Pancreas (tissue), 10 donors: Measurements from ENCODE around the gene MGAT5B. TPM values are rescaled to one million over a fixed set of nuclear protein-coding genes. Genes with fewer than 3 reads are reported as not detected.
A peak's percentile ranks its signal among the peaks of the same experiment; 100 is the strongest.

ENCODE experiments used
- ATAC-seq, 4 donors: fragments of 200-7000 bp; cut with Tn5 transposase; one replicate each; pipeline versions ENCODE4 v1.8.0 to v1.9.1; 2020; ENCODE audit warnings: mild to moderate bottlenecking in 4 of 4, moderate library complexity in 4 of 4
- DNase-seq, 6 donors: peaks; one replicate each; pipeline ENCODE4 v3.0.0-alpha.2; 2020
- FAIRE-seq: peaks from 2 replicates; lab custom pipeline; 2012; peaks lifted over from hg19 to GRCh38; lab: Jason Lieb, UNC
- H3K27ac ChIP-seq, 4 donors: fragments of 200-600 bp; sonication (generic); 1 replicate in 3 of 4; 2 replicates in 1 of 4; pipeline versions ENCODE4 v1.5.0 to v1.8.0; 2020
- H3K27me3 ChIP-seq, 4 donors: fragments of 200-600 bp; one replicate each; pipeline ENCODE4 v1.8.0; 2021
- H3K36me3 ChIP-seq, 3 donors: fragments of 200-600 bp; sonication (generic) in 1 of 3; one replicate each; pipeline versions ENCODE4 v1.5.0 to v1.8.0; 2020 to 2021
- H3K4me1 ChIP-seq, 3 donors: fragments of 200-600 bp; one replicate each; pipeline ENCODE4 v1.8.0; 2021
- H3K4me3 ChIP-seq, 4 donors: fragments of 200-600 bp; sonication (generic) in 2 of 4; one replicate each; pipeline versions ENCODE4 v1.5.0 to v1.8.0; 2020 to 2021
- H3K9me3 ChIP-seq, 4 donors: fragments of 200-600 bp; one replicate each; pipeline ENCODE4 v1.8.0; 2021
- WGBS, 2 donors: extraction: QIAGEN DNeasy Blood & Tissue Kit; methylation state at CpG; one replicate each; pipeline ENCODE4 v1.1.7; 2013; 5-methylcytosine and 5-hydroxymethylcytosine counted together
- intact Hi-C, 3 donors: fragments of 100-400 bp; cut with DNase I; formaldehyde crosslinking; loops; one replicate each; pipeline versions ENCODE4 v1.11.1 to v1.14.2; 2022
- polyA plus RNA-seq, 2 donors: library from polyadenylated mRNA; stranded (reverse); fragments of 200-250 nt; gene quantifications; one replicate each; pipeline ENCODE4 v1.2.3, GENCODE V29; 2013
- total RNA-seq, 6 donors: library from RNA; stranded (reverse); fragmentation: NEBNext Ultra II Directional in 4 of 6; extraction: Animal tissue kit (Norgen Biotek cat#: 25700) in 4 of 6; gene quantifications; one replicate each; pipeline versions ENCODE4 v1.2.1 to v1.2.4, GENCODE V29; 2021 to 2023
- TF ChIP-seq, protein P1 (sequence below), 4 donors: fragments of 200-600 bp; sonication (generic) in 3 of 4; IDR thresholded peaks; one replicate each; pipeline versions ENCODE4 v1.5.0 to v1.8.0; 2021; ENCODE audit warnings: antibody characterized with exemption in 4 of 4
- donor health status: healthy with polysubstance abuse.
- donor health status: DM: no; HTN: no; CAD: no; lungs with moderate emphysema.
- donor health status: DM: no; HTN: no; CAD: no.
- donor health status: control.
- donor health status: control.
- donor health status: Bipolar disorder and iron deficiency.
- donor health status: DM: yes; HTN: yes; CAD: no.
- donor health status: DM: no; HTN: no; CAD: no.
- donor health status: DM: no; HTN: no; CAD: no.
- donor health status: DM: yes; HTN: yes; CAD: no.

MGAT5B gene
- total and polyA plus RNA-seq, 8 donors = 0.21 to 1.2 (median 0.25) TPM; not detected in 1

DNA sequence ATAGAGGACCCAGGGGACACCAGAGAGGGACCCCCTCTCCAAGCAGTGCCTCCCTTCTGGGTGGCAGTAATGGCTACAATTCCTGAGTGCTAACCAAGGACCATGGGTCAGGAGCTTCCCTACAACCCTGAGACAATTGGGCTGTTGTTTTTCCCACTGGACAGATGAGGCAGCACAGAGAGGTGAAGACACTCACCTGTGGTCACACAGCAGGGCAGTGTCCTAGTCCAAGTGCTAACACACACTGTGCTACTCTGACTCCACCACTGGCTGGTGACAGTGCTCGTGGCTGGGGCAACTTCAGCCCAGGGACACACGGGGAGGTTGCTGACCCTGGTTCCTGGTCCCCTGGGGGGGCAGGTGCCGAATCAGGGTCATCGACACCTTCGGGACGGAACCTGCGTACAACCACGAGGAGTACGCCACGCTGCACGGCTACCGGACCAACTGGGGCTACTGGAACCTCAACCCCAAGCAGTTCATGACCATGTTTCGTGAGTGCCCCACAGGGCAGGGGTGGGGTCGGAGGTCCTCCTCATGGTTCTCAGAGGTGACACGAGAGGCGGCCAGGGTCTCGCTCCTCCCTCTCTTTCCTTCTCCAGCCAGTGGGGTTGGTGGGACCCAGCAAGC lies 58.1 kb downstream of the MGAT5B start:
- WGBS, 2 donors = 81% methylated on average over 17 of the region's 17 CpGs
- H3K4me1 ChIP-seq = no peaks in the 10 kb centered on the region
- H3K36me3 ChIP-seq = no peaks in the 10 kb centered on the region
- no peaks in the 10 kb centered on the region for H3K9me3 ChIP-seq
- FAIRE-seq (no peak), DNase-seq (peak in 1 of 6 donors; percentile 35), ATAC-seq (no peak)
- TF ChIP-seq, protein P1, sequence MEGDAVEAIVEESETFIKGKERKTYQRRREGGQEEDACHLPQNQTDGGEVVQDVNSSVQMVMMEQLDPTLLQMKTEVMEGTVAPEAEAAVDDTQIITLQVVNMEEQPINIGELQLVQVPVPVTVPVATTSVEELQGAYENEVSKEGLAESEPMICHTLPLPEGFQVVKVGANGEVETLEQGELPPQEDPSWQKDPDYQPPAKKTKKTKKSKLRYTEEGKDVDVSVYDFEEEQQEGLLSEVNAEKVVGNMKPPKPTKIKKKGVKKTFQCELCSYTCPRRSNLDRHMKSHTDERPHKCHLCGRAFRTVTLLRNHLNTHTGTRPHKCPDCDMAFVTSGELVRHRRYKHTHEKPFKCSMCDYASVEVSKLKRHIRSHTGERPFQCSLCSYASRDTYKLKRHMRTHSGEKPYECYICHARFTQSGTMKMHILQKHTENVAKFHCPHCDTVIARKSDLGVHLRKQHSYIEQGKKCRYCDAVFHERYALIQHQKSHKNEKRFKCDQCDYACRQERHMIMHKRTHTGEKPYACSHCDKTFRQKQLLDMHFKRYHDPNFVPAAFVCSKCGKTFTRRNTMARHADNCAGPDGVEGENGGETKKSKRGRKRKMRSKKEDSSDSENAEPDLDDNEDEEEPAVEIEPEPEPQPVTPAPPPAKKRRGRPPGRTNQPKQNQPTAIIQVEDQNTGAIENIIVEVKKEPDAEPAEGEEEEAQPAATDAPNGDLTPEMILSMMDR (IDR thresholded peaks at IDR 0.05) = no peak
- H3K27me3 ChIP-seq = no peaks in the 10 kb centered on the region
- no peak overlapping the region for H3K4me3 ChIP-seq
- intact Hi-C loops = no loop called here
- no peak overlapping the region for H3K27ac ChIP-seq

DNA sequence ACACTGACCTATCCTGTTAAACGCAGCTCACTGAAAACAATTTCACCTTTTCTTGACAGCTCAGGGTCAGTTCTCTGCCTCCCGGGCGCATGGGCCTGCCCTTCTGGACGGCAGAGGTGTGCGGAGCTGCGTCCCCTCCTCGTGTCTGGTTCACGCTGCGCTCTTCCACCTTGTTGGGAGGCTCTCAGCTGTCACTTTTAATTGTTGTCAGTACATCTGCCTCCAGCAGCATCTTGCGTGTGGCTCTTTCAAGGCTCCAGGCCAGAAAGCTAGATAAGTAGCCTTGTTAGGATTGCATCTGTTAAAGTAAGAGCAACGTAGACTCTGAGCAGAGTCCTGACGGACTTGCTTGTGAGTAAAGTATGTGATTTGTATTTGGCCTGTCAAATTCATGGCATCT lies 59.4 kb downstream of the MGAT5B start:
- intact Hi-C loops = no loop called here
- TF ChIP-seq, protein P1 (IDR thresholded peaks at IDR 0.05) = no peak
- FAIRE-seq (no peak), ATAC-seq (no peak), DNase-seq (peak in 1 of 6 donors; percentile 15)
- WGBS, 2 donors = 50 to 60% methylated on average over 12 of the region's 12 CpGs
- H3K4me1 ChIP-seq = no peaks in the 10 kb centered on the region
- H3K9me3 ChIP-seq = no peaks in the 10 kb centered on the region
- H3K36me3 ChIP-seq = no peaks in the 10 kb centered on the region
- no peaks in the 10 kb centered on the region for H3K27me3 ChIP-seq
- no peak overlapping the region for H3K4me3 ChIP-seq
- H3K27ac ChIP-seq = no peak overlapping the region

DNA sequence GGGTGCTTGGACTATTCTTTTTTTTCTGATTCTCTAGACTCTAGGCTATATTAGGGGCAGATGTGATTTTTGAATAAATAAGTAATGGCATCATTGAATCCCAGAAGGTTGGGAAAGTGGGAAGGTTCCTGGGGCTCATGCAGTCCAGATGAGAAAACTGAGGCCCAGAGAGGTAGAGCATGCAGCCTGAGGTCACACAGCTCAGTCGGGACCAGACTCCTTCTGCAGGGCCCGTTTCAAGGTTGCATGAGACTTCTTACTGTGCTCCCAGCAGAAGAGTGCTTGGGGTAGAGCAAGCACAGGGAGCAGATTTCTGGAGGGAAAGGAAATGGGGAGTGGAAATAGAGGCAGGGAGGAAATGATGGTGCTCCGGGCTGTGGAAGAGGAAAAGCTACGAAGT lies 59.8 kb downstream of the MGAT5B start:
- Histone ChIP-seq H3K27me3 (no peaks in the 10 kb centered on the region), H3K27ac (no peak overlapping the region), H3K4me3 (no peak overlapping the region), H3K4me1 (no peaks in the 10 kb centered on the region), H3K36me3 (no peaks in the 10 kb centered on the region), H3K9me3 (no peaks in the 10 kb centered on the region)
- DNase-seq (peak in 1 of 6 donors; percentile 1), ATAC-seq (no peak), FAIRE-seq (no peak)
- 59 to 68% methylated on average over 4 of the region's 4 CpGs for WGBS, 2 donors
- TF ChIP-seq, protein P1 (IDR thresholded peaks at IDR 0.05) = no peak
- intact Hi-C loops = no loop called here

DNA sequence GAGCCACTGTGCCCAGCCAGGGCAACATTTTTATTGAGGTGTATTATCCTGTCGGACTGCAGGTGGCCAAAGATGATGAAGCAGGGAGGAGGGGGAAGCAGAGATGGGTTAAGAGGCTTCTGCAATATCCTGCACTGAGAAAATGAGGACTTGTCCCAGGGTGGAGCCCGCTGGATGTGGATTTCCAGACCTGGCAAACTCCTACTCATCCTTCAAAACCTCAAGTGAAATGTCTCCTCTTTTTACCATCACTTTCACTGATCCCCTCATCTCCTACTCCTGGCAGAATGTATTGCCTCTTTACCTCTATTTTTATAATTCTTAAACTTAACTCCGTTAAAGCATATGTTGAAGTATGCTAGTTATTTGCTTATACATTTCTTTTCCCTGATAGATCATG lies 60.9 kb downstream of the MGAT5B start:
- DNase-seq (no peak), ATAC-seq (no peak), FAIRE-seq (no peak)
- no peaks in the 10 kb centered on the region for H3K36me3 ChIP-seq
- intact Hi-C loops = no loop called here
- TF ChIP-seq, protein P1 (IDR thresholded peaks at IDR 0.05) = no peak
- no peaks in the 10 kb centered on the region for H3K9me3 ChIP-seq
- 85% methylated on average over 3 of the region's 3 CpGs for WGBS, 2 donors
- H3K27me3 ChIP-seq = no peaks in the 10 kb centered on the region
- H3K4me3 ChIP-seq = no peak overlapping the region
- no peak overlapping the region for H3K27ac ChIP-seq
- H3K4me1 ChIP-seq = no peaks in the 10 kb centered on the region

DNA sequence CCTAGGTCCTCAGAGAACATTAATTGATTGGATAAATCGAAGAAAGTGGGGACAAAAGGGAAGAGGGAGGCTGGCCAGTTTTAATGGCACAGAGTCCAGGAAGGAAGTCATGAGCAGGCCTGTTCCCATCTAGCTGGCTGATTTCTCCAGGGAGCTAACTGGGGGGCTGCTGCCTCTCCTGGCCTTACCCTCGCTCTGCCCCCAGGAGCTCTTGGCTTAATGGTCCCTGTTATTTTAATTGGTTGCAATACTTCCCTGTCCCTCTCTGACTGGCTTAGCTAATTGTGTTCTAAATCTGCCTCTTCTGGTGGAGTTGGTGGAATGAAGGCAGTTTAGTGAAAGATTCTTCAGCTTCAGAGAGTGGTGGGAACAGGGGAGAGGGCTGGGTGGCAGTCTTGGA lies 61.4 kb downstream of the MGAT5B start:
- H3K36me3 ChIP-seq = no peaks in the 10 kb centered on the region
- H3K9me3 ChIP-seq = no peaks in the 10 kb centered on the region
- H3K27me3 ChIP-seq = no peaks in the 10 kb centered on the region
- DNase-seq (no peak), ATAC-seq (no peak), FAIRE-seq (no peak)
- no peaks in the 10 kb centered on the region for H3K4me1 ChIP-seq
- intact Hi-C loops = no loop called here
- TF ChIP-seq, protein P1 (IDR thresholded peaks at IDR 0.05) = no peak
- no peak overlapping the region for H3K4me3 ChIP-seq
- no peak overlapping the region for H3K27ac ChIP-seq
- 36 to 59% methylated on average over 2 of the region's 2 CpGs for WGBS, 2 donors
